SU-DHL-6 (cell line): ENCODE data around the gene SLC22A23.

ENCODE experiments used
- CTCF ChIP-seq: fragments of 200-600 bp; sonication (generic); IDR thresholded peaks from one replicate; pipeline ENCODE4 v1.5.1; 2017; ENCODE audit warnings: antibody characterized with exemption, mild to moderate bottlenecking, low read length, moderate library complexity; ENCODE audit not compliant: insufficient read depth, poor library complexity, severe bottlenecking
- EZH2phosphoT487 ChIP-seq: fragments of 200-600 bp; sonication (generic), shearing (Covaris generic); conservative IDR thresholded peaks from 2 replicates; pipeline ENCODE4 v1.6.1; 2018; ENCODE audit warnings: mild to moderate bottlenecking, antibody characterized with exemption, low read length, moderate library complexity, mixed read lengths

GRCh38 chr6:3310703-3311102 is 146.1 kb downstream of the SLC22A23 start:
- TF ChIP-seq EZH2phosphoT487 (no peak), CTCF (no peak)
